Stimulated activated CD8-positive, alpha-beta memory T cell treated with anti-CD3 and anti-CD28 coated beads, Interleukin-7, amount 100 ng/mL, for 4 hours (primary cell): Measurements from ENCODE around the gene TGFA.

Source experiments
- DNase-seq, 2 donors: peaks; one replicate each; pipeline ENCODE4 v3.0.0-alpha.2; 2020; ENCODE audit warnings: low read depth in 2 of 2

TGFA gene

GRCh38 chr2:70552501-70553333 lies 909 bp downstream of the TGFA start:
- DNase-seq, result peak in 1 of 2 donors; percentile 10

GRCh38 chr2:70551167-70551566 lies 2.5 kb downstream of the TGFA start:
- no peak for DNase-seq

- no peak for DNase-seq
Measured at GRCh38 chr2:70549962-70550361, 3.7 kb downstream of the TGFA start.

- no peak for DNase-seq
Measured at GRCh38 chr2:70549064-70549710, 4.4 kb downstream of the TGFA start.

GRCh38 chr2:70548233-70548632 lies 5.4 kb downstream of the TGFA start:
- DNase-seq, result no peak

- no peak for DNase-seq
Measured at GRCh38 chr2:70546885-70547284, 6.7 kb downstream of the TGFA start.

GRCh38 chr2:70546376-70546775 lies 7.2 kb downstream of the TGFA start:
- no peak for DNase-seq

GRCh38 chr2:70541481-70542020 lies 12.1 kb downstream of the TGFA start:
- no peak for DNase-seq

- DNase-seq, result no peak
Measured at GRCh38 chr2:70537840-70538239, 15.8 kb downstream of the TGFA start.

- DNase-seq, result no peak
Measured at GRCh38 chr2:70536517-70537055, 17.0 kb downstream of the TGFA start.

- no peak for DNase-seq
Measured at GRCh38 chr2:70535573-70535972, 18.1 kb downstream of the TGFA start.

GRCh38 chr2:70534183-70534836 lies 19.3 kb downstream of the TGFA start:
- DNase-seq, result no peak

GRCh38 chr2:70532244-70532935 lies 21.2 kb downstream of the TGFA start:
- DNase-seq, result no peak

- DNase-seq, result no peak
Measured at GRCh38 chr2:70531419-70532086, 22.1 kb downstream of the TGFA start.

- no peak for DNase-seq
Measured at GRCh38 chr2:70529610-70530009, 24.0 kb downstream of the TGFA start.

GRCh38 chr2:70528929-70529328 lies 24.7 kb downstream of the TGFA start:
- DNase-seq, result no peak

GRCh38 chr2:70528276-70528675 lies 25.4 kb downstream of the TGFA start:
- DNase-seq, result no peak

- DNase-seq, result no peak
Measured at GRCh38 chr2:70527447-70528080, 26.1 kb downstream of the TGFA start.

- DNase-seq, result no peak
Measured at GRCh38 chr2:70526126-70526525, 27.5 kb downstream of the TGFA start.

- no peak for DNase-seq
Measured at GRCh38 chr2:70525032-70525431, 28.6 kb downstream of the TGFA start.
